ENCODE measurements around the gene GTF2F1.
"Not testable (repeated sequence)": the region's sequence is repeated elsewhere in the genome, so short reads cannot be mapped to it uniquely, and the experiment has no call there.

The GTF2F1 gene

DNA sequence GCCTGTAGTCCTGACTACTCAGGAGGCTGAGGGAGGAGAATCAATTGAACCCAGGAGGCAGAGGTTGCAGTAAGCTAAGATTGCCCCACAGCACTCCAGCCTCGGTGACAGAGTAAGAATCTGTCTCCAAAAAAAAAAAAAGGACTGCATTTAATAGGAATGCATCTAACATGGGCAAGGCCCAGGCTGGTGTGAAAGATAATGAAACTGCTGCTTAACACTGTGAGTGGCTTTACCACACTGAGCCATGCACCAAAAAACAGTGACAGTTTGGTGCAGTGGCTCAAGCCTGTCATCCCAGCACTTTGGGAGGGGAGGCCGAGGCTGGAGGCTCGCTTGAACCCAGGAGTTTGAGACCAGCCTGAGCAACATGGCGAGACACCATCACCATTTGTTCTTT lies 8.6 kb downstream of the GTF2F1 start:
- DNase-seq (ENCODE audit: low read depth), result no peak

DNA sequence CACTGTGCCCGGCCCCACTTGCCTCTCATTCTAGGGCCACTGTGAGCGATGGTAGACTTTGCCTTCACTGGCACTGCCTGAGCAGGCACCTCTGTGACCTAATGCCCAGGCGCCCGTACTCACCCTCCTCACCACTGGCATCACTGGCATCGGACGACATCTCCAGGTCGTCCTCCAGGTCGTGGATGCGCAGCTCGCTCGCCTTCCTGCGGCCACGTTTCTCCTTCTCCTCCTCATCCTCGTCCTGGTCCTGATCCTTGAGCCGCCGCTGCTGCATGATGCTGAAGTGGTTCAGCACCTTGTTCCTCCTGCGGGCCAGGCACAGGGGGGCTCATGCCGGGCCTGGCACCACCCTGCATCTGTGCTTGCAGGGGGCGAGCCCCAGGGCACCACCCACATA lies 9.8 kb downstream of the GTF2F1 start:
- no peak for DNase-seq (ENCODE audit: low read depth)

DNA sequence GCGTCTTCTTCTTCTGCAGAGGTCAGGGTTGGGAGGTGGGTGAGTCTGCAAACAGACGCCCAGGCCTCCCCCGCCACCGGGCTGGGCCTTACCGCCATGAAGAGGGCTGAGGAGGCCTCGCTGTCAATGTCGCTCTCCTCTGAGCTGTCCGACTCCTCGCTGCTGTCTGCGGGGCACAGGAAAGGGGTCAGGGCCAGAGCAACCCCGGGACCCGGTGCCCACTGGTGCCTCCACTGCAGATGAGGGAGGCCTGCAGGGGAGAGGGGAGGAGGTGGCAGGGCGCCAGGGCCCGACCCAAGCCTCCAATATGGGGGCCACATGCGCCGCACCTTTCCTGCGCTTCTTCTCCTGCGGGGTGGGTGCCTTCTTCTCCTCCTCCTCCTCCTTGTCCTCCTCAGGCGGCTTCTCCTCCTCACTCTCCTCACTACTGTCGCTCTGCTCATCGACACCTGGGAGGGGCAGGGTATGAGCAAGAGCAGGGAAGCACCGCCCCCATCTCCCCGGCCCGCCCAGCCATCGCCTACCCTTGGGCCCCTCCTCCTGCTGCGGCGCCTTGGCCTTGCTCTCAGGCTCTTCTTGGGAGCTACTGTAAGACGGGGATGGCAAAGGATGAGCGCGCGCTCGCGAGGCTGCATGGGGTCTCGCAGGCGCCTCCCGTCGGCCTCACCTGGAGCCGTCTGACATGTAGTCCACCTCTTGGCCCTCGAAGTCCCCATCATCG lies 11.8 kb downstream of the GTF2F1 start:
- DNase-seq (ENCODE audit: low read depth), result no peak

DNA sequence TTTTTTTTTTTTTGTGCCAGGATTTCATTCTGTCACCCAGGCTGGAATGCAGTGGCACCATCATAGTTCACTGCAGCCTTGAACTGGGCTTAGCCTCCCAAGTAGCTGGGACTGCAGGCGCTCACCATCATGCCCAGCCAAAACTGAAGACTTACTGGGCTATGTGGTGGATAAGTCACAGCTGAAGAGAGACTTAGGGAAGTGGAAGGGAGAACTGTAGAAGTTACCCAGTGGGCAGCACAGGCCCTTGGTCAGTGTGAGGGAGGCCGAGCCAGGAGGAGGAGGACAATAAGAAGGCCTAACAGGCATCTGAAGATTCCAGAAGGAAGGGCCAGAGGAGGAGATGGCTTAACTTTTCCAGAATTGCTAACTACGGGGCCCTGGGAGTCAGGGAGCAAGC lies 13.2 kb downstream of the GTF2F1 start:
- DNase-seq (ENCODE audit: low read depth), result no peak

DNA sequence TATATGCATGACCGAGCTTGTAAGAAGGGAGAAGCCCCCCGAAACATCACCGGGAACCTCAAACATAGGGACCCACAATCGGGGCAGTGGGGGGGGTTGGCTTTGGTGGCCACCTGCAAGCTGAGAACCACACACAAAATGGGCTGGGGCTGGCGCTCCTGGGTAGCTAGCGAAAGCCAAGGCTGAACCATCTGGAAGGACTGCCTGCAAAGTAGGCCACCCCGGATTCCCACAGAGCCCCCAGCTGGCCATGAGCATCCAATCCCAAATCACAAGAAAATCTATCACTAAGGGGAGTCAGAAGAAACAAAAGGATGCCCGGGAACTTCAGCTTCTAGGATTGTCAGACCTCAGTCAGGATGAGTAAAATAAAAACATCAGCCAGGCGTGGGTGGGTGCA lies 14.5 kb downstream of the GTF2F1 start:
- peak; percentile 10 for DNase-seq (ENCODE audit: low read depth)

DNA sequence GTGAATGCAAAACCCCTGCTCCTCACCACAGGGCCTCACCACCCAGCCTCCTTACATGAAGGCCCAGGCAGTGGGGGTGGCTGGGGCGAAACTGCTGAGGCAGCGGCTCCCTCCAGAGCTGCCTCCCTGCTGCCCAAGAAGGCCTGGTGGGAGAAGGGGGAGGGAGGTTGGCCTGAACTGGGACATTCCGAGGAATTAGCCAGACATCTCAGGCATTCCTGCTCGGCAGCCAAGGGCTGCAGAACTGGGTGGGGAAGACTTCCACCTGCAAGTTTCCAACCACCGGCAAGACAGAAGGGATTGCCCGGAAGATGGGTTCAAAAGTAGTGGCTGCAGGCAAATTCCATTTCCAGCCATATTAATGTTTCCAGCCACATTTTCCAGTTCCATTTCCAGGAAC lies 14.9 kb downstream of the GTF2F1 start:
- DNase-seq (ENCODE audit: low read depth), result peak; percentile 82

DNA sequence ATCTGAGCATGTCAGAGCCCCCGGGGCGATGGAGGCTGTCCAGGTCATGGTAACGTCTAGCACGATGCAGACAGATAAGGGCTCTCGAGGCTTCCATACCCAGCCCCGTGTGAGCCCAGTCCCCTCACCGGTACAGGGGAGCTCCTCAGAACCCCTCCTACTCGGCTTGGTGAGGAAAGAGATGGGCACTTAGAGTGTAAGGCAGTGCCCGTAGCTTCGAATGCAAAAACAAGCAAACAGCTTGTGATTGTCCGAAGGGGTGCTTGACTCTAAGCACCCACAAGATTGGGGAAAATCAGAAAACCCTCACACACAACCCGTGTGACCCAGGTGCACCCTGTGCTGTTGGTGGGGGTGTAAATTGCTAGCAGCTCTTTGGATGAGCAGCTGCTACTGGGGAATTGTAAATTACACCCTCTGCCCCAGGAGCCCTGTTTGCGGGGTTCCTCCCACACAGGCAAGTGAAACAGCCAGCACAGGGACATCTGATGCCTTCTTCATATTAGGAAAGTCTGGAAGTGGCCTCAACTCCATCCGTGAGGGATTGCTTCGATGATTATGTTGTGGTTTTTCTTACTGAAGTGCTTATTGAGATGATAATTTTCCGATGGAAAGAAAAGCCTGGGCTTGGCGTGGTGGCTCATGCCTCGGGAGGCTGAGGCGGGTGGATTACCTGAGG lies 16.3 kb downstream of the GTF2F1 start:
- no peak for DNase-seq (ENCODE audit: low read depth)

DNA sequence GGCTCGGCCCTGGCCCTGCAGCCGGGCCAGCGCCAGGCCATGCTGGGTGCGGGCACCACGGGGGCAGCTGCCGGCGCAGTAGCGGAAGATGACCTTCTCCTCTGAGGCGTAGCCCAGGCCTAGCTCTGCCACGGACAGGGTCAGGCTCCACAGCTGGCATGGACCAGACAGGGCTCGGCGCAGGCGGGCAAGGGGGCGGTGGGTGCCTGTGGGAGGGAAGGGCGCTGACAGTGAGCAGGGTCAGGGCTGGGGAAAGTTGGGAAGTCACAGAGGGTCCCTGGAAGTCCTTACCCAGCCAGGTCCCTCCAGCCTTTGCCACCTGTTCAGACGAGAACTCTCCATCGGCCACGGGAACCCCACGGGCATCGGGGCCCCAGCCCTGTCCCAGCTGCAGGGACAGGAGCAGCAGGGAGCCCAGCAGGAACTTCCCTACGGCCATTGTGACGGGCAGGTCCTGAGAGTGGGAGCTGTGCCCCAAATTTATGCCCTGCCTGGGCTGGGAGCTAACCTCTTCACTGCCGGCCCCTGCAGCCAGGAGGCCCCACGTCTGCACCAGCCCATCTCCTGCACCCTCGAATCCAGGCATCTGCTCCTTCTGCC lies 17.5 kb downstream of the GTF2F1 start, which contains the start of gene PSPN:
Gene PSPN, minus strand, starts transcription at position 523 of the 600 bp plus-strand sequence. Its CDS starts 84 bp downstream, at position 439.
- no peak for DNase-seq (ENCODE audit: low read depth)

DNA sequence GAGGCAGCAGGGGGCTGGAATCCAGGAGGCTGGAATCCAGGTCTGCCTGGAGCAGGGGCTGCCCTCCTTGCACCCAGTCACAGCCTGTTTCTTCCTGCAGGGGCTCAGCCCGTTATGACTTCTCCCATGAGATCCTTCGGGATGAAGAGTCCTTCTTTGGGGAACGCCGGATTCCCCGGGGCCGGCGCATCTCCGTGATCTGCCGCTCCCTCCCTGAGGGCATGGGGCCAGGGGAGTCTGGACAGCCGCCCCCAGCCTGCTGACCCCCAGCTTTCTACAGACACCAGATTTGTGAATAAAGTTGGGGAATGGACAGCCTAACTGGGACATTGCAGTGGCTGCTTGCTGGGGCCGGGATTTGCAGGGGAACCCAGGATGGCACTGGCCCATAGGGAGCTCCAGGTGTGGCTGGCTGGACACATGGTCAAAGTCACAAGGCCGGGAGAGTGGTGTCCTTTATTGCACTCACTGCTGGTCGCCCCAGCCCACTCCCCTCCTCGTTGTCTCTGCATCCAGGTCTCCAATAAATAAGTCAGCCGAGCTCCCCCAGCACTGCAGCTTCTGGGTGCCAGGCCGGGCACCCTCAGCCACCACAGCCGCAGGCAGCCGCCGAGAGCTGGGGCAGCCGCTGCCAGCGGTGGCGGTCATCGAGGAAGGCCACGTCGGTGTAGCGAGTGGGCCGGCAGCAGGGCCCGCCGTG lies 18.1 kb downstream of the GTF2F1 start:
- no peak for DNase-seq (ENCODE audit: low read depth)

DNA sequence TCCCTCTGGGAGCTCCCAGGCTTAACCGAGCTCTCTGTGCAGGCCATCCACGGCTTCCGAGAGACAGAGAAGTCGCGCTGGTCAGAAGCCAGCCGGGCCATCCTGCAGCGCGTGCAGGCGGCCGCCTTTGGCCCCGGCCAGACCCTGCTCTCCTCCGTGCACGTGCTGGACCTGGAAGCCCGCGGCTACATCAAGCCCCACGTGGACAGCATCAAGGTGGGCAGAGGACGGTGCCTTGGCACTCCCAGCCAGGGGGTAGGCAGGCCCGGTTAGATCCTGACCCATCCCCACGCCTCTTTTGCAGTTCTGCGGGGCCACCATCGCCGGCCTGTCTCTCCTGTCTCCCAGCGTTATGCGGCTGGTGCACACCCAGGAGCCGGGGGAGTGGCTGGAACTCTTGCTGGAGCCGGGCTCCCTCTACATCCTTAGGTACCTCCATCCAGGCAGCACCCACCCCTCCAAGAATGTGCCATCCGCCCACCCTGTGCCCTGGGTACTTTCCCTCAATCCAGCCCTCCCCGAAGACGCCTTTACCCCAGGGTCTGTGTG lies 18.7 kb downstream of the GTF2F1 start:
- no peak for DNase-seq (ENCODE audit: low read depth)

DNA sequence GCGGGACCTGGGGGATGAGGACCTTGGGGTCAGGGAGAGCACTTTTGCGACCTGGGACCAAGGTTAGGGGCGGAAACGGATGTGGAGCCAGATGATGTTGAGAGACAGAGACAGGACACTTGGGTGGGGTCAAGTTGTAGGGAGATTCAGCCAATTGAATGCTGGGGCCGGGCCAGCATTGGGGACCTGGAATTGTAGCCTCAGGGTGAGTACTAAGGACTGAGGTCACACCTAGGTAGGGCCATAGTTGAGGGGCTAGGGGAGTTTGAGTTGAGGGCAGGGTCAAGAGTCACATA lies 19.2 kb downstream of the GTF2F1 start:
- no peak for DNase-seq (ENCODE audit: low read depth)

DNA sequence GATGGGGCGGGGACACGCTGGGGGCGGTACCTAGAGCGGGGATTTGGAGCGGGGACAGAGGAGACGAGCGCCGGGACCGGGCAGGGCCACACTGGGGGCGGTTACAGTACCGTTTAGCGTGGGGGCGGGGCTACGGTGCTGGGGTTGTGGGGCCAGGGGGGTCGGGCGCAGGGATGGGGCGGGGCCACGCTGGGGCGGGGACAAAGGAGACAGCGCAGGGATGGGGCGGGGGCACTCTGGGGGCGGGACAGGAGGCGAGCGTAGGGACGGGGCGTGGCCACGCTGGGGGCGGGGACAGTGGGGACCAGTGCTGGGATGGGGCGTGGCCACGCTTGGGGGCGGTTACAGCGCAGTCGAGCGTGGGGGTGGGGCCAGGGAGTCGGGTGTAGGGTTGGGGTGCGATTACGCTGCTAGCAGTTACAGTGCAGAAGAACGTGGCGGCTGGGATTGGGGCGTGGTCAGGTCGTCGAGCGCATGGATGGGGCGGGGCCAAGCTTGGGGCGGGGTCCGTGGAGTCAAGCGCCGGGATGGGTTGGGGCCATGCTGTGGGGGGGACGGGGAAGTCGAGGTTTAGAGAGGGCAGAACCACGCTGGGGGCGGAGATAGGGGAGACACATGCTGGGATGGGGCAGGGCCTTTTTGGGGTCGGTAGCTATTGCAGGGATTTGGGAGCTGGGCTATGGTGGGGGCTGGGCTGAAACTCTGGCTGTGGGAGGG lies 19.7 kb downstream of the GTF2F1 start:
- peak; percentile 98 for DNase-seq (ENCODE audit: low read depth)

DNA sequence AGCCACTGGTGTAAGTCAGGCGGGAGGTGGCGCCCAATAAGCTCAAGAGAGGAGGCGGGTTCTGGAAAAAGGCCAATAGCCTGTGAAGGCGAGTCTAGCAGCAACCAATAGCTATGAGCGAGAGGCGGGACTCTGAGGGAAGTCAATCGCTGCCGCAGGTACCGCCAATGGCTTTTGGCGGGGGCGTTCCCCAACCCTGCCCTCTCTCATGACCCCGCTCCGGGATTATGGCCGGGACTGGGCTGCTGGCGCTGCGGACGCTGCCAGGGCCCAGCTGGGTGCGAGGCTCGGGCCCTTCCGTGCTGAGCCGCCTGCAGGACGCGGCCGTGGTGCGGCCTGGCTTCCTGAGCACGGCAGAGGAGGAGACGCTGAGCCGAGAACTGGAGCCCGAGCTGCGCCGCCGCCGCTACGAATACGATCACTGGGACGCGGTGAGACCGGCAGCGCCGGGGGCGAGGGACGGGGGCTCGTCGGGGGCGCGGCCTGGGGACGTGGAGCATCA lies 20.3 kb downstream of the GTF2F1 start, which contains the start of gene ALKBH7:
Gene ALKBH7, plus strand, starts transcription at position 201 of the 502 bp plus-strand sequence. Its CDS starts 27 bp downstream, at position 228.
- DNase-seq (ENCODE audit: low read depth), result peak; percentile 100

DNA sequence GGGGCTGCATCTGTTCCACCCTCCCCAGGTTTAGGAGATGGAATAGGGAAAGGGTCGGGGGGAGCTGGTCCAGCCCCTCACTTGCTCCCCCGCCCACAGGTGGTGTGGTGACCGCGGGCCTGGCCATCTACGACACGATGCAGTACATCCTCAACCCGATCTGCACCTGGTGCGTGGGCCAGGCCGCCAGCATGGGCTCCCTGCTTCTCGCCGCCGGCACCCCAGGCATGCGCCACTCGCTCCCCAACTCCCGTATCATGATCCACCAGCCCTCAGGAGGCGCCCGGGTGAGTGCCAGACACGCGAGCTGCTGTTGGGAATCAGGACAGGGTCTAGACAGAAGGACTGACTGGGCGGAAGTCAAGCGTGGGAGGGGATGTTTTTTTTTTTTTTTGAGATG lies 28.6 kb downstream of the GTF2F1 start:
- no peak for DNase-seq (ENCODE audit: low read depth)

DNA sequence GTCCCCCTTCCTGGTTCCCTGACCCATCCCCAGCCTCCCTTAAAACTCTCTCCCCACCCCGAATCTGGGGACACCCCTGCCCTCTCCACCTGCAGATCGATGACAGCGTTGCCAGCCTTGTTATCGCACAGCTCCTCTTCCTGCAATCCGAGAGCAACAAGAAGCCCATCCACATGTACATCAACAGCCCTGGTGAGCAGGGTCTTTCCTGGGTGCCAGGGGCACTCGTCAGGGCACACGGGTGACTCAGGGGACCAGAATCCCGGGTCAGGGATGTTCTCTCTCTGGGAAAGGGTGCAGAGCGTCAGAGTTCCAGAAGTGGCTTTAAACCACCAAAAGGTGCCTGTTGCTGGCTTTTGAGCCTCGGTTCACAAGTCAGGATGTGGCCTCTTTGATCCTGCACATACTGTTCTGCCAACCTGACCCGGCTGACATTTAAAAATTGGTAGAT lies 30.6 kb downstream of the GTF2F1 start:
- DNase-seq (ENCODE audit: low read depth), result no peak

DNA sequence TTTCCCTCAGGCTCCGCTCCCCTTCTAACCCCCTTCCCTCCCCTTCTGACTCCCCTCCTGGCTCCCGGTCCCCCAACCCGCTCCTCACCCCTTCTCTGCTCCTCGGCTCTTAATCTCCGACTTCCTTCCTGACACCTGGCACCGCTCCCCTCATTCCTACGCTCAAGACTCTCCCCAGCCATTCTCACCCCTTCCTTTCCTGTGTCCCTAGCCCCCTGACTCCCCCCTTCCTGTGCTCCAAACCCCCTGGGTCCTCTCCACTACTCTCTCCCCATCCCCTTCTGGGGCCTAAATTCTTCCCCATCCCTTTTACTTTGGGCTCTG lies 31.0 kb downstream of the GTF2F1 start:
- no peak for DNase-seq (ENCODE audit: low read depth)

DNA sequence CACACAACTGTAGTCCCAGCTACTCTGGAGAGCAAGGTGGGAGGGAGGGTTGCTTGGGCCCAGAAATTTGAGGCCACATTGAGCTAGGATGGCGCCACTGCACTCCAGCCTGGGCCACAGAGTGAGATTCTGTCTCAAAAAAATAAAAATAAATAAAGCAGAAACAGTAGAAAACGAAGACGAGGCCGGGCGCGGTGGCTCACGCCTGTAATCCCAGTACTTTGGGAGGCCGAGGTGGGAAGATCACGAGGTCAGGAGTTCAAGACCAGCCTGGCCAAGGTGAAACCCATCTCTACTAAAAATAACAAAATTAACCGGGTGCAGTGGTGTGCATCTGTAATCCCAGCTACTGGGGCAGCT lies 32.1 kb downstream of the GTF2F1 start:
- not testable (repeated sequence) for DNase-seq (ENCODE audit: low read depth)

DNA sequence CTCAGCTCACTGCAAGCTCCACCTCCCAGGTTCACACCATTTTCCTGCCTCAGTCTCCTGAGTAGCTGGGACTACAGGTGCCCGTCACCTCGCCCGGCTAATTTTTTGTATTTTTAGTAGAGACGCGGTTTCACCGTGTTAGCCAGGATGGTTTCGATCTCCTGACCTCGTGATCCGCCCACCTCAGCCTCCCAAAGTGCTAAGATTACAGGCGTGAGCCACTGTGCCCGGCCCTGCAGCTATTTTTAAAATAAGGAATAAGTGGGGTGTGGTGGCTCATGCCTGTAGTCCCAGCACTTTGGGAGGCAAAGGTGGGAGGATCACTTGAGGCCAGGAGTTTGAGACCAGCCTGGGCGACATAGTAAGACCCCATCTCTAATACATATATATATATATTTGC lies 32.5 kb downstream of the GTF2F1 start:
- DNase-seq (ENCODE audit: low read depth), result not testable (repeated sequence)

DNA sequence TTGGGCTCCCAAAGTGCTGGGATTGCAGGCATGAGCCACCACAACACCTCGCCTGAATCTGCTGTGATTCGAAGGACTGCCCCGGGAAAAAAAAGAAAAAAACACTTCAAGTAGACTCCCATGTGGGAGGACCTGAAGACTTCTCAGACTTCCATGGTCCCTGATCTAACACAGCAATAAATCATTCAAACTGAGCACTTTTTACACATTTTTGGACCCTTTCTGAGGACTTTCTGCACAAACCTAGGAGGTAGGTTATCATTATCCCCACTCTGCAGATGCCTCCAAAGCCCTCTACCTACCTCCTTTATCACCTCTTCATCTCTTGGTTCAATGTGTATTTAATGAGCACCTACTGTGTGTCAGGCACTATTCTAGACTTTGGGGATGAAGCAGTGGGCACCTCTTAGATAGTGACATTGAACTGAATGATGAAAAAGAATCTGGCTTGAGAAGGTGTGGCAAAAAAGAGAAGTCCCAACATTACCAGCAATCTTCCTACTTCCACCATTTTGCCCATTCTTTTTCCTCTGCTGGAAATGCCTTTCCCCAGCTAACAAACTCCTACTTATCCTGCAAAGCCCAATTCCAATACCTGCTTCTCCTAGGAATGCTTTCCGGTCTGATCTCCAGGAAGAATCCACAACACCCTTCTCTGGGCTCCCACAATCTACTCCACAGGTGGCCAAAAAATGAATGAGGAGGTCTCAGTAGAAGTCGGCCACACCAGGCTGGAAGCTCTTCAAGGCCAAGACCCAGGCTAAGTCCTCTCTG lies 33.2 kb downstream of the GTF2F1 start:
- no peak for DNase-seq (ENCODE audit: low read depth)

DNA sequence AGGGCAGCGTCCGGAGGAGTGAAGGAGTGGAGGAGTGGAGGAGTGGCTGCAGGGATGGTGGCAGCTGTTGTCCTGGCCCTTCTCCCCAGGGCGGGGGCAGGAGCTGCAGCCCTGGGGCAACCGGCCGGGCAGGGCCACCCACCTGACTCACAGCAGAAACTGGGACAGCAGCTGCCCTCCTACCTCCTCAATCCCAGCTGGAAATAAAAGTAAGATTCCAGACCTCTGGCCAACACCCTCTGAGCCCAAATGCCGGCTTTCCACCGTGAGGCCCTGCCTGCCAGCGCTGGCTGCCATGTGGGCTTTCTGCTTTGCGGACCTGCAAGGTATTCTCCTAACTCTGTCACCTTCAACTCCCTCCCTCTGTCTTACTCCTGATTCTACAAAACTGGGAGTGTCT lies 35.0 kb downstream of the GTF2F1 start:
- DNase-seq (ENCODE audit: low read depth), result no peak

DNA sequence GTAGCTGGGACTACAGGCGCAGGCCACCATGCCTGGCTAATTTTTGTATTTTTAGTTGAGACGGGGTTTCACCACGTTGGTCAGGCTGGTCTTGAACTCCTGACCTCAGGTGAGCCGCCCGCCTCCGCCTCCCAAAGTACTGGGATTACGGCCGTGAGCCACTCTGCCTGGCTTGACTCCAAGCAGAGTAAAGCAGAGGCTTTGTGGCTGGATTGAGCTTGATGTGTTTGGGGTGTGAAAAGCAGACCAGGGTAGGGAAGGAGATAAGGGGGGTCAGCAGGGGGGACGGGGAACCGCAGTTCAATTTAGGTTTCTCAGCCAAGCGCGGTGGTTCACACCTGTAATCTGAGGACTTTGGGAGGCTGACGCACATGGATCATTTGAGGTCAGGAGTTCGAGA lies 35.8 kb downstream of the GTF2F1 start:
- no peak for DNase-seq (ENCODE audit: low read depth)
